ENCODE results near the gene TMEM243. TPM values are rescaled to one million over a fixed set of nuclear protein-coding genes. Genes with fewer than 3 reads are reported as not detected.

TMEM243 gene
- polyA plus RNA-seq, 1 donor from 2014 or later, result 3.7 TPM

DNA sequence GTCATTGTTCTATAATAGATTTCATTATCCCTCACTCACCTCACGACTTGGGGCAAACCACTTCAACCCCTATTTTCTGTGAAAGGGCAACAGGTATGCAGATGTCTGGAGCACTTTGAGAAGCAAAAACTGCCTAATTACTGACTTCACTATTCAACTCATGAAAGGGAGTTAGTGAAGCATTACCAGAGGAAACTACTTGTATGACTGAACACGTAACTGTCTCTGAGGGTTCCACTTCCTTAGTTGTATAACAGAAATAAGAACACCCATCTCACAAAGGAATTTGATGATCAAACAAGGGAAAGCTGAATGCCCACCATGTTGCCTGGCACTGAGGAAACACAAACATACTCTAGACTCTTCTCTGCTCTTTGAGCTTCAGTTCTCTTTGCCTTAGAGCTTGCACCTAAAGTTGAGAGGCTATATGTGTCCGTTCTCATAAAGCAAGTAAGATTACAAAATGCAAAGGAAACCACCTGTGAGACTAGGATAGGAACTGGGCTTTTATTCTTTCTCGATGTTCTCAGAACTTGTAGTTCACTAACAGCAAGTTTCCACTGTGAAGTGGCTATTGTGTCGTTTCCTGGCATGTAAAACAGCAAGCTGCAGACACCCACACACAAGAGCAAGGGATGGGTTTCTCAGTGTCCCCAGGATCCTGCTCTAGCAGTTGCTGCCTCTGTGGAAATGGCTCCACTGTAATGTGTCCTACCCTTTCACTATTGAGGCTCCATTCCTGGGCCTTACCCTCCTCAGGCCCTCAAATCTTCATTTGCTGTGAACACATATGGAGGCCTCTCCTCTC, 2.6 kb downstream of the TMEM243 start (continued):
- TF ChIP-seq EZH2 (IDR thresholded peaks at IDR 0.05; ENCODE audit: borderline replicate concordance, insufficient read depth, low read length, poor library complexity, severe bottlenecking), result no peak

DNA sequence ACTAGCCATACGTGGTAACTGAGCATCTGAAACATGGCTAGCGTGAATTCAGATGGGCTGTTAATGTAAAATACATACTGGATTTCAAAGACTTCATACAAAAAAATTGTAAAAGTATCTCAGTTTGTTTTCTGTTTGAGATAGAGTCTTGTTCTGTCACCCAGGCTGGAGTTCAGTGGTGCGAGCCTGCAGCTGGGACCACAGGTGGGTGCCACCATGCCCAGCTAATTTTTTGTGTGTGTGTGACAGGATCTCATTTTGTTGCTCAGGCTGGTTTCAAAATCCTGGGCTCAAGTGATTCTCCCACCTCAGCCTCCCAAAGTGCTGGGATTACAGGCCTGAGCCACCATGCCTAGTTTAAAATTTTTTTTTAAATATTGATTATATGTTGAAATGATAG, 4.5 kb downstream of the TMEM243 start:
- no peak for TF ChIP-seq SMC3 (conservative IDR thresholded peaks at IDR 0.05; ENCODE audit: poor library complexity)
- no peak for TF ChIP-seq CTCF (IDR thresholded peaks at IDR 0.05; ENCODE audit: poor library complexity, severe bottlenecking)
- no peak for TF ChIP-seq TAF1 (IDR thresholded peaks at IDR 0.05; ENCODE audit: low read depth)
- TF ChIP-seq MXI1 (conservative IDR thresholded peaks at IDR 0.05; ENCODE audit: poor library complexity, severe bottlenecking), result no peak
- no peak for TF ChIP-seq REST (IDR thresholded peaks at IDR 0.05; ENCODE audit: borderline replicate concordance)
- no peak for TF ChIP-seq EP300 (conservative IDR thresholded peaks at IDR 0.05; ENCODE audit: poor library complexity, severe bottlenecking)
- TF ChIP-seq EZH2 (IDR thresholded peaks at IDR 0.05; ENCODE audit: borderline replicate concordance, insufficient read depth, low read length, poor library complexity, severe bottlenecking), result no peak
- H3K36me3 ChIP-seq (ENCODE audit: insufficient read depth, low read length), result no peaks in the 10 kb centered on the region
- peaks cover 14% of the 10 kb centered on the region for H3K27me3 ChIP-seq (ENCODE audit: insufficient read depth, low read depth, low read length)
- no peaks in the 10 kb centered on the region for H3K79me2 ChIP-seq (replicated peaks; ENCODE audit: insufficient read depth, low read length)
- no peak overlapping the region for H3K4me3 ChIP-seq (ENCODE audit: low read length)
- H3K9me2 ChIP-seq (ENCODE audit: insufficient read depth, low read length), result no peaks in the 10 kb centered on the region
- no peaks in the 10 kb centered on the region for H3F3A ChIP-seq (ENCODE audit: insufficient read depth, low read length, poor library complexity, severe bottlenecking)
- no peak overlapping the region for H3K4me2 ChIP-seq (ENCODE audit: low read length)
- no peaks in the 10 kb centered on the region for H3K9me3 ChIP-seq (ENCODE audit: low read length)
- H4K20me1 ChIP-seq (ENCODE audit: insufficient read depth), result no peaks in the 10 kb centered on the region
- H3K9ac ChIP-seq (ENCODE audit: low read length), result no peak overlapping the region
- no peak overlapping the region for H3K27ac ChIP-seq (ENCODE audit: low read length)
- H2AFZ ChIP-seq (ENCODE audit: low read depth, low read length), result no peak overlapping the region

- no peak for TF ChIP-seq POLR2AphosphoS5 (IDR thresholded peaks at IDR 0.05)
- no peak for TF ChIP-seq TAF1 (IDR thresholded peaks at IDR 0.05; ENCODE audit: low read depth)
- TF ChIP-seq RAD21 (conservative IDR thresholded peaks at IDR 0.05), result no peak
- no peak for TF ChIP-seq EZH2 (IDR thresholded peaks at IDR 0.05; ENCODE audit: borderline replicate concordance, insufficient read depth, low read length, poor library complexity, severe bottlenecking)
- TF ChIP-seq SMC3 (conservative IDR thresholded peaks at IDR 0.05; ENCODE audit: poor library complexity), result no peak
- TF ChIP-seq MXI1 (conservative IDR thresholded peaks at IDR 0.05; ENCODE audit: poor library complexity, severe bottlenecking), result no peak
- no peak for TF ChIP-seq CTCF (IDR thresholded peaks at IDR 0.05; ENCODE audit: poor library complexity, severe bottlenecking)
- TF ChIP-seq EP300 (conservative IDR thresholded peaks at IDR 0.05; ENCODE audit: poor library complexity, severe bottlenecking), result no peak
- no peak for TF ChIP-seq REST (IDR thresholded peaks at IDR 0.05; ENCODE audit: borderline replicate concordance)
- no peak overlapping the region for H3K4me2 ChIP-seq (ENCODE audit: low read length)
- H4K20me1 ChIP-seq (ENCODE audit: insufficient read depth), result no peaks in the 10 kb centered on the region
- H3K9me3 ChIP-seq (ENCODE audit: low read length), result no peaks in the 10 kb centered on the region
- no peak overlapping the region for H2AFZ ChIP-seq (ENCODE audit: low read depth, low read length)
- H3K9ac ChIP-seq (ENCODE audit: low read length), result no peak overlapping the region
- H3K36me3 ChIP-seq (ENCODE audit: insufficient read depth, low read length), result no peaks in the 10 kb centered on the region
- H3K27ac ChIP-seq (ENCODE audit: low read length), result no peak overlapping the region
- peaks cover 1% of the 10 kb centered on the region for H3K27me3 ChIP-seq (ENCODE audit: insufficient read depth, low read depth, low read length)
- H3K4me3 ChIP-seq (ENCODE audit: low read length), result no peak overlapping the region
- H3K79me2 ChIP-seq (replicated peaks; ENCODE audit: insufficient read depth, low read length), result no peaks in the 10 kb centered on the region
- H3F3A ChIP-seq (ENCODE audit: insufficient read depth, low read length, poor library complexity, severe bottlenecking), result no peaks in the 10 kb centered on the region
- H3K9me2 ChIP-seq (ENCODE audit: insufficient read depth, low read length), result no peaks in the 10 kb centered on the region
Measured at GRCh38 chr7:87213811-87214210, 5.7 kb downstream of the TMEM243 start.
